Activated gamma-delta T cell (primary cell): Measurements from ENCODE around the gene RTL1.

ENCODE experiments used
- DNase-seq: peaks from one replicate; lab custom pipeline; 2025; lab: John Stamatoyannopoulos, UW

RTL1 gene

GRCh38 chr14:100866666-100867630 is 36.6 kb downstream of the RTL1 start:
- DNase-seq: no peak

DNA sequence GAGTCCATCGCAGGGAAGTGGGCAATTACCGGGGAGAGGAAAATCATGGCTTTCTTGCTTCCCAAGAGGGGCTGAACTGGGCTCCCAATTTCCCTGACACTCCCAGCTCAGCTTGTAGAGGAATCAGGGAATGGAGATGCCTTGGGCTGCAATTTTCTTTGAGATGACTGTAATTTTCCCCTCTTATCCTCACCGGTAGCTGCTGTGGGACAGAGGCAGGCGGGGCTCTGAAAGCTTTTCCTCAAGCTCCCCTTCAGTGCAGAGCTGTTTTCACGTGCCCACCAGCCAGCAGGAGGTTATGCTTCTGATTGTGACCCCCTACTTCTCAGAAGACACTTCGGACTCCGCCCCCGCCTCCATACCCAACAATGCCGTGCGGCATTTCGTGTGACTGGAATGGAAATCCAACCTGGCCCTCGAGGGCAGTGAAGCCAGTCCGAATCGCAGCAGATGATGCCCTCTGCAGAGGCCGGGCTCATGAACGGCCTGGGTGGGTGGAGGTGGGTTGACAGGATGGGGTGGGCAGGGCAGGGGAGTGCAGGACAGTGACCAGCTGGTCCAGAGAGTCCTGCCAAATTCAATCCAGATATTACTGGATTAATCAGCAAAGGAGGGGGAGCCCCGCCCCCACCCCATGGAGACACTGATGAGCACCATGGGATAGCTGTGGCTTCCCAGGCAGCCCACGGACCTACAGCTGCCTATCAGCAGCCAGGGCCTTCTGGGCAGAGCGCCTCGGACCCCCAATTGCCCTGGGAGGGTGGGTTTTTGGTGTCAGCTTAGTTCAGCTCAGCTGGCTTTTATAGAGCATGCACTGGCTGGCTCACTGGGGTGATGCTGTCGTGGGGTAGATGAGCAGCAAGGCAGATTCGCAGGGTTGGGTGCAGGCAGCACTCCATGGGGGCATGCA is 37.6 kb downstream of the RTL1 start:
- no peak for DNase-seq

GRCh38 chr14:100864960-100865681 is 38.4 kb downstream of the RTL1 start:
- no peak for DNase-seq

DNA sequence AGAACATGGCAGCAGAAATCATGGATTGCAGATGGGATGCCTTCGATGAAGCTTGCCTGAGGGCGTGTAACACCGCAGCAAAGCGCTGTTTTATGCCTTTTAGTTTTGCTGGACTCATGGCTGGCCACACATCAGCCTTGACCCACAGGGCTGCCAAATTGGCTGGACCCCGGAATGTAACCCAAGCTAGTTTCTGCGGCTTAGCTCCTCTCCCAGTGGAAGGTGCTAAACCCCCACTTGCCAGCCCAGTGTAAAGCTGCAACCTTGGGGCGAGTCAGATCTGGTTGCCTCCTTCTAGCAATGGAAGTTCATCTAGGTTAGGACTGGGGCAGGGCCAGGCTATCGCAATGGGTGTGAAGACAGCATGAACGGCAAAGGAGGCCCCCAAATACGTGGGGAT is 39.3 kb downstream of the RTL1 start:
- DNase-seq: no peak

GRCh38 chr14:100862793-100863192 is 40.7 kb downstream of the RTL1 start:
- DNase-seq: no peak

- no peak for DNase-seq
Measured at GRCh38 chr14:100862277-100862676, 41.2 kb downstream of the RTL1 start.

DNA sequence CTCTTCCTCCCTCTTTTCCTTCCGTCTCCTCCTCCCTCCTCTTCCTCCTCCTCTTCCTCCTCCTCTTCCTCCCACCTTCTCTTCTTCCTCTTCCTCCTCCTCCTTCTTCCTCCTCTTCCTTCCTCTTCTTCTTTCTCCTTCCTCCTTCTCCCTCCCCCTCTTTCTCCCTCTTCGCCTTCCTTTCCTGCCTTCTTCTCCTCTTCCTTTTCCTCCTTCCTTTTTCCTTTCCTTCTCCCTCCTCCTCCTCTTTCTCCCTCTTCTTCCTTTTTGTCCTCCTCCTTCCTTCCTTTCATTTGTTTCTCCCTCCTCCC is 41.6 kb downstream of the RTL1 start:
- no peak for DNase-seq

GRCh38 chr14:100861188-100861936 is 42.2 kb downstream of the RTL1 start:
- DNase-seq: no peak

DNA sequence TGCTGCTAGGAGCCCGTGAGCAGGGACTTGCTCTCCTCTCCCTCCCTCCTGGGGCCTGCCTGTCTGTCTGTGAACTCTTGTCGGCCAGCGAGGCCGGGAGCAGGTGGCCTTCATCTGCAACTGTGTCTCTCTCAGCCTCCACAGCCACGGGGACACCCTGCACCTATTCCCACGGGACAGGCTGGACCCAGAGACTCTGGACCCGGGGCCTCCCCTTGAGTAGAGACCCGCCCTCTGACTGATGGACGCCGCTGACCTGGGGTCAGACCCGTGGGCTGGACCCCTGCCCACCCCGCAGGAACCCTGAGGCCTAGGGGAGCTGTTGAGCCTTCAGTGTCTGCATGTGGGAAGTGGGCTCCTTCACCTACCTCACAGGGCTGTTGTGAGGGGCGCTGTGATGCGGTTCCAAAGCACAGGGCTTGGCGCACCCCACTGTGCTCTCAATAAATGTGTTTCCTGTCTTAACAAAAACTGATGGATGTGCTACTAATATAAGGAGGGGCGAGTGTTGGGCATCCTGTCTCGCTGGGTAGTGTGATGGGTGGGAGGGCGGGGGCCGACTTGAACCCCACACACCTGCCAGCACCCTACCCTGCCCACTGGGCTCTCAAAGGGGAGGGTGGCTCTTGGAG is 42.9 kb downstream of the RTL1 start:
- no peak for DNase-seq

DNA sequence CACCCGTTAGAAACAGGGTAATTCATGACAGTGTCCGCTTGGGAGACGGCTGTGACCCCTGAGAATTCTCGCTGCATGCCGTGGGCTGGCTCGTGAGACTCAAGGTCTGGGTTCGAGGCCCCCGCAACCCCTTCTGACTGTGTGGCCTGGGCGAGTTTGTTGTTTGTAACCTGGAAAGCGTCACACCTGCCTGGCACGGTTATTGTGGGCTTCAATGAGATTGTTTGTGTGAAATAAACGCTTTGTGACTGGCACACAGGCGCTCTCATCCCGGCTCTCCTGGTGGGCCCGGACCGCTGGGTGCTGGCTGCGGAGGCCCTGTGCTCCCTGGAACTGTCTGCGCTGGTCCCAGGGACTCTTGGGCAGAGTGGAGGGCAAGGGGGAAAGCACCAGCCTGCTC is 43.7 kb downstream of the RTL1 start:
- no peak for DNase-seq

DNA sequence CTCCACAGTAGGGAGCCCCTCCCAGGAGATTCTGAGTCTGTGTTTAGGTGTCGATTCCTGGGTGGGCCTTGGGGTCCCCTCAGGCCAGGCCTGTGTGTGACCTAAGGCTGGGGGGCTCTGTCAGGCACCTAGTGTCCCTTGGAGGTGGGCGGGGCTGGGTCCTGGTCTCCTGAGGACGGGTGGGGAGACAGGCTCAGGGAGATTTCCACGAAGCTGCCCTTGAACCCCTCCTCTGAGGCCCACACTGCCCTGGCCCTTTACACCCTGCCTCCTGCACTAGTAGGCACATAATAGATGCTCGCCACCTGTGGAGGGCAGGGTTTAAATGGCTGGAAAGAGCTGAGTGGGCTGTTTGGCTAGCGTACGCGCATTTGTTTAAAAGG is 44.7 kb downstream of the RTL1 start:
- DNase-seq: no peak

GRCh38 chr14:100857923-100858837 is 45.3 kb downstream of the RTL1 start:
- no peak for DNase-seq

- no peak for DNase-seq
Measured at GRCh38 chr14:100857233-100857922, 46.1 kb downstream of the RTL1 start.

- DNase-seq: no peak
Measured at GRCh38 chr14:100856056-100856950, 47.2 kb downstream of the RTL1 start.

- no peak for DNase-seq
Measured at GRCh38 chr14:100855256-100855930, 48.1 kb downstream of the RTL1 start.

DNA sequence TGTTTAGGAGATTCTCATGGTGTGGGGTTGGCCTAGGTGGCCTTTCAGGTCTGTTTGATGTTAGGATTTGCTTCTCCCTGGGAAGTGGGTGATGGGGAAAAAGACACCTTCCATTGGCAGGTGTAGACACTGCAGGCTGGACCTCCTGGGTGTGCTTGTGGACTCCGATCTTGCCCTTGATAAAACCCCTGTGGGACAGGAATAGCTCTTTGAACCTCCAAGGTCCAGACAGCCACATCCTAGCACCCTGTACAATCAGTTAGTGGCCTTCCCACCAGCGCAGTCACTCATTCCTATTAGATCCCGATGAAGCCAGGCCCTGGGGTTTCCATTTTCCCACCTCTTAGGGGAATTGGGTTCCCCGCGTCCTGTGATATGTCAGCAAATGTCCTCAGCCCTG is 49.1 kb downstream of the RTL1 start:
- no peak for DNase-seq

GRCh38 chr14:100851946-100852620 is 51.4 kb downstream of the RTL1 start:
- DNase-seq: no peak
